Stimulated activated CD8-positive, alpha-beta memory T cell treated with anti-CD3 and anti-CD28 coated beads, Interleukin-15, amount 100 ng/mL, for 24 hours (primary cell): ENCODE data around the gene GLT6D1.
"Not testable (repeated sequence)": the region's sequence is repeated elsewhere in the genome, so short reads cannot be mapped to it uniquely, and the experiment has no call there.

Source experiments
- DNase-seq: peaks from one replicate; pipeline ENCODE4 v3.0.0-alpha.2; 2020; ENCODE audit warnings: low read depth

GLT6D1 gene

GRCh38 chr9:135639196-135639595 is at the start of gene GLT6D1:
Gene GLT6D1, minus strand, starts transcription at chr9:135639540. Its CDS starts 353 bp downstream, at chr9:135639187.
- DNase-seq: no peak

GRCh38 chr9:135689011-135689410 is 49.7 kb upstream of the GLT6D1 start:
- DNase-seq: no peak

GRCh38 chr9:135687216-135687615 is 47.9 kb upstream of the GLT6D1 start:
- no peak for DNase-seq

- DNase-seq: no peak
Observed at GRCh38 chr9:135684691-135685090, 45.4 kb upstream of the GLT6D1 start.

- no peak for DNase-seq
Observed at GRCh38 chr9:135683401-135684034, 44.2 kb upstream of the GLT6D1 start.

- no peak for DNase-seq
Observed at GRCh38 chr9:135681161-135681560, 41.8 kb upstream of the GLT6D1 start.

- DNase-seq: no peak
Observed at GRCh38 chr9:135680056-135680455, 40.7 kb upstream of the GLT6D1 start.

GRCh38 chr9:135678236-135679017 is 39.1 kb upstream of the GLT6D1 start:
- DNase-seq: no peak

GRCh38 chr9:135677641-135678168 is 38.4 kb upstream of the GLT6D1 start:
- no peak for DNase-seq

GRCh38 chr9:135676891-135677290 is 37.6 kb upstream of the GLT6D1 start:
- no peak for DNase-seq

- no peak for DNase-seq
Observed at GRCh38 chr9:135674977-135675376, 35.6 kb upstream of the GLT6D1 start.

- DNase-seq: no peak
Observed at GRCh38 chr9:135673941-135674340, 34.6 kb upstream of the GLT6D1 start.

GRCh38 chr9:135672786-135673185 is 33.4 kb upstream of the GLT6D1 start:
- not testable (repeated sequence) for DNase-seq

GRCh38 chr9:135671591-135672041 is 32.3 kb upstream of the GLT6D1 start:
- DNase-seq: no peak

GRCh38 chr9:135670721-135671590 is 31.6 kb upstream of the GLT6D1 start:
- DNase-seq: no peak

- DNase-seq: no peak
Observed at GRCh38 chr9:135669616-135670285, 30.4 kb upstream of the GLT6D1 start.

GRCh38 chr9:135669018-135669417 is 29.7 kb upstream of the GLT6D1 start:
- DNase-seq: not testable (repeated sequence)

GRCh38 chr9:135667463-135668001 is 28.2 kb upstream of the GLT6D1 start:
- no peak for DNase-seq

GRCh38 chr9:135666534-135667462 is 27.5 kb upstream of the GLT6D1 start:
- DNase-seq: no peak

GRCh38 chr9:135665795-135666189 is 26.5 kb upstream of the GLT6D1 start:
- no peak for DNase-seq
